OCI-LY3 (cell line): Measurements from ENCODE around the gene DHFR.

Experiments
- CTCF ChIP-seq: fragments of 200-600, 300-600 bp; sonication (generic); IDR thresholded peaks from 2 replicates; pipeline ENCODE4 v1.5.1; 2014; ENCODE audit warnings: antibody characterized with exemption, low read length, low read depth
- EZH2phosphoT487 ChIP-seq: fragments of 200-600 bp; shearing (Covaris generic); IDR thresholded peaks from 2 replicates; pipeline ENCODE4 v1.6.1; 2018; ENCODE audit warnings: antibody characterized with exemption, mixed run types, low read depth

DNA sequence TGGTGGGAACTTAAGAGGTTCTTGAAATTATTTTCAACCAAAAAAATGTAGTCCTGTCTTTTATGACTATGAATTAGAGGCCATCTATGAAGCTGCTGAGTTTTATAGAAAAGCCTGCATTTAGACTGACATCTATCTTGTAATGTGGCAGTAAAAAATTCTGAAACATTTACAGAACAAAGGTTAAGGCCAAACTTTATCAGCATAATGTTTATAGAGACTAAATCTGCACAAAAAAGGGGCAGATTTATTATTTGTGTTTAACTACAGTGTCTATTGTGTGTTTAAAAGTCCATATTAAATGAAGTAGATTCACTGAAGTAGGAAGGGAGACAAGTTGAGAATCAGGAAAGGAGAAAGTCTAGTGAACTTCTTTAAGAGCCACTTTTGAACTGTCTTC, 47.4 kb downstream of the DHFR start:
- TF ChIP-seq CTCF, result no peak
- TF ChIP-seq EZH2phosphoT487, result no peak
